Measurements from ENCODE around the gene JADE2. TPM values are rescaled to one million over a fixed set of nuclear protein-coding genes. Genes with fewer than 3 reads are reported as not detected.
"Not testable (repeated sequence)": the region's sequence is repeated elsewhere in the genome, so short reads cannot be mapped to it uniquely, and the experiment has no call there.

The JADE2 gene
- total RNA-seq, 2 donors from 2014 or later: 24.1 to 33.3 TPM

DNA sequence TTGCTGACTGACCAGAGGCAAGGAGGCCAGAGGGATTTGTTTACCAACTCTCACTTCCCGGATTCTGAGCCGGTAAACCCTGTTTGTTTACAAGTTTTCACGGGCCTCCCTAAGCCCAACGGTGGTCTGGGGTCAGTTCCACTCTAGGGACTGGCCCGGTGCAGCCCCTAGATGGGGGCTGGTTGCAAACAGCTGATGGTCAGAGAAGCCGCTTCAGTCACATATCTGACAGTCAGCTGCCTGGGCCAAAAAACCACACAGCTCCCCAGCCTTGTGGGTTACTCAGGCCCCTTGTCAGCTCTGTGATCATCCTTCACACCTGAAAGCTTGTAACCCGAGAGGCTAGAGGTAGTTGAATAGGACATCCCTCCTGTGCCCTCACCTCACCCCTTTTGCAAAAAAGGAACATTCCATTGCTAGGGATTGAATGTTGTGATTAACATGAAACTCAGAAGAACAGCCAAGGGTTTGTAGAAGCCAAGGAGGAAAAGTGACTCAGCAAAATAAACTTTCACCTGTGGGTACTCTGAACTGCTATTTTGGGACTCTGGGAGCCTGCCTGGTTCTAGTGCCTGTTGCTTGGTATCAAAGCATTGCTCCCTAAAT, 66.8 kb downstream of the JADE2 start:
- TF ChIP-seq, protein P1, sequence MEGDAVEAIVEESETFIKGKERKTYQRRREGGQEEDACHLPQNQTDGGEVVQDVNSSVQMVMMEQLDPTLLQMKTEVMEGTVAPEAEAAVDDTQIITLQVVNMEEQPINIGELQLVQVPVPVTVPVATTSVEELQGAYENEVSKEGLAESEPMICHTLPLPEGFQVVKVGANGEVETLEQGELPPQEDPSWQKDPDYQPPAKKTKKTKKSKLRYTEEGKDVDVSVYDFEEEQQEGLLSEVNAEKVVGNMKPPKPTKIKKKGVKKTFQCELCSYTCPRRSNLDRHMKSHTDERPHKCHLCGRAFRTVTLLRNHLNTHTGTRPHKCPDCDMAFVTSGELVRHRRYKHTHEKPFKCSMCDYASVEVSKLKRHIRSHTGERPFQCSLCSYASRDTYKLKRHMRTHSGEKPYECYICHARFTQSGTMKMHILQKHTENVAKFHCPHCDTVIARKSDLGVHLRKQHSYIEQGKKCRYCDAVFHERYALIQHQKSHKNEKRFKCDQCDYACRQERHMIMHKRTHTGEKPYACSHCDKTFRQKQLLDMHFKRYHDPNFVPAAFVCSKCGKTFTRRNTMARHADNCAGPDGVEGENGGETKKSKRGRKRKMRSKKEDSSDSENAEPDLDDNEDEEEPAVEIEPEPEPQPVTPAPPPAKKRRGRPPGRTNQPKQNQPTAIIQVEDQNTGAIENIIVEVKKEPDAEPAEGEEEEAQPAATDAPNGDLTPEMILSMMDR (IDR thresholded peaks at IDR 0.05): no peak
- no peak overlapping the region for H3K9ac ChIP-seq (ENCODE audit: low read depth in 2 of 2, low read length in 2 of 2)

DNA sequence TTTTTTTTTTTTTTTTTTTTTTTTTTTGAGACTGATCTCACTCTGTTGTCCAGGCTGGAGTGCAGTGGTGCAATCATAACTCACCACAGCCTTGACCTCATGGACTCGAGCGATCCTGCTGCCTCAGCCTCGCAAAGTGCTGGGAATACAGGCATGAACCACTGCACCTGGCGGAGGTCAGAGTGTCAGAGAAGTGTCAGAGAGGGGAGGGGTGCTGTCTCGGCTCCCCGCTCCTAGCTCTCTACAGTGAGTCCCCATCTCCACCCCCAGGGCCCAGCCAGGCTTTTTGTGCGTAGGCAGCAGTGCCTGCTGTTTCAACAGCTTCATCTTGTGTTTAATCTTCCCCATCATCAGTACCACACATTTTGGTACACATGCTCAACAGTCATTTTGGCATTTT, 68.9 kb downstream of the JADE2 start:
- no peaks in the 10 kb centered on the region for H3K9me3 ChIP-seq
- H3K27me3 ChIP-seq: no peaks in the 10 kb centered on the region
- no peak overlapping the region for H3K4me3 ChIP-seq
- no peaks in the 10 kb centered on the region for H3K4me1 ChIP-seq
- TF ChIP-seq, protein P1 (IDR thresholded peaks at IDR 0.05): no peak
- DNase-seq: no peak
- no peak overlapping the region for H3K9ac ChIP-seq (ENCODE audit: low read depth in 2 of 2, low read length in 2 of 2)
- no peaks in the 10 kb centered on the region for H3K36me3 ChIP-seq
- no peak overlapping the region for H3K27ac ChIP-seq
- intact Hi-C loops (cut with DNase I): no loop called here

More for the DNA sequence above, 66.8 kb downstream of the JADE2 start:
- no peaks in the 10 kb centered on the region for H3K9me3 ChIP-seq
- H3K27ac ChIP-seq: no peak overlapping the region
- intact Hi-C loops (cut with DNase I): no loop called here
- no peaks in the 10 kb centered on the region for H3K36me3 ChIP-seq
- H3K27me3 ChIP-seq: no peaks in the 10 kb centered on the region
- DNase-seq: no peak
- no peaks in the 10 kb centered on the region for H3K4me1 ChIP-seq
- H3K4me3 ChIP-seq: no peak overlapping the region

DNA sequence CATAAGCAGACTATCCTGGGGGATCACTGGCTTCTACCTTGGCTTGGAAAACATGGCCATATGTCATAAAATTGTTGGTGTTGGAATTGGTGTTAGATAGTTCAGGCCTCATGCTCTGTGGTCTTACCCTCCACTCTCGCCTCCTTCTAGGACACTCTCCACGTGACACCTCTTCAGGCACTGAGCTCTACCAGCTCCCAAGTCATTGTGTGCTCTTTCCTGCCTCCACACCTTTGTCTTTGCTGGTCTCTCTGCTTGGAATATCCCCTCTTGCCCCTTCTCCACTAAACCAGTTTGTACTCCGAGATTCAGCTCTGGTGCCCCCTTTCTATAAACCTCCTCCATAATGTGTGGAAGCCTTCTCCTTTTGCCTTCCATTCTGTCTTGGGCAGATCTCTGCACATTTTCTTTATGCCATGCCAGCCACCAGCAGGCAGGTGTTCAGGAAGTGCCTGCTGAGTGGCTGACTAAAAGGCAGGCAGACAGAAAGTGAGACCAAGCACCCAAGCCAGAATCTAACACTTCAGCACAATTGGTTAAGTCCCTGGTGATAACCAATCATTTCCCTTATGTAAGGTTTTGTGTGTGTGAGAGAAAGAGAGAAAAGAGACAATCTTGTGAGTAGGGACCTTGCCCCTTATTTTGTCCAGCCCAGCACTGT, 69.5 kb downstream of the JADE2 start:
- Histone ChIP-seq H3K4me3 (no peak overlapping the region), H3K9ac (ENCODE audit: low read depth in 2 of 2, low read length in 2 of 2) (no peak overlapping the region), H3K4me1 (no peaks in the 10 kb centered on the region), H3K27ac (no peak overlapping the region), H3K27me3 (no peaks in the 10 kb centered on the region), H3K9me3 (no peaks in the 10 kb centered on the region), H3K36me3 (no peaks in the 10 kb centered on the region)
- intact Hi-C loops (cut with DNase I): no loop called here
- peak; percentile 6 for DNase-seq
- TF ChIP-seq, protein P1 (IDR thresholded peaks at IDR 0.05): no peak

DNA sequence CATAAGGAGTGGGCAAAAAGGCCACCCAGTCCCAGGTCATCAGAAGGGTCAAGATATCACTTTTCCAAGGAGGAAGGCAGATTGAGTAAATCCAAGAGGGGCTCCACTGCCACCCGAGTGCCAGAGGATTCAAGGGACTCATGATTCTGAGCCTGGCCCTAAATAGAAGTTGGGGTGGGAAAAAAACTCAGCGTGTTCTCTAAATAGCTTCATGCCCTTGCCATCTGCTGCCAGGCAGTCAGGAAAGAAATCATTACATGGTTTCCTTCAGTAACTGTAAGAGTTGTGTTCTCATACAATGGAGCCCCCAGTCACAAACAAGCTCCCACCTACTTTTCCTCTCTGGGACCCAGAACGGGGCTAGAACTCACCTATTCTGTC, 70.0 kb downstream of the JADE2 start:
- Histone ChIP-seq H3K9ac (ENCODE audit: low read depth in 2 of 2, low read length in 2 of 2) (no peak overlapping the region), H3K27ac (no peak overlapping the region), H3K27me3 (no peaks in the 10 kb centered on the region), H3K4me3 (no peak overlapping the region), H3K9me3 (no peaks in the 10 kb centered on the region), H3K4me1 (no peaks in the 10 kb centered on the region), H3K36me3 (no peaks in the 10 kb centered on the region)
- peak; percentile 0 for DNase-seq
- TF ChIP-seq, protein P1 (IDR thresholded peaks at IDR 0.05): no peak
- intact Hi-C loops (cut with DNase I): no loop called here

DNA sequence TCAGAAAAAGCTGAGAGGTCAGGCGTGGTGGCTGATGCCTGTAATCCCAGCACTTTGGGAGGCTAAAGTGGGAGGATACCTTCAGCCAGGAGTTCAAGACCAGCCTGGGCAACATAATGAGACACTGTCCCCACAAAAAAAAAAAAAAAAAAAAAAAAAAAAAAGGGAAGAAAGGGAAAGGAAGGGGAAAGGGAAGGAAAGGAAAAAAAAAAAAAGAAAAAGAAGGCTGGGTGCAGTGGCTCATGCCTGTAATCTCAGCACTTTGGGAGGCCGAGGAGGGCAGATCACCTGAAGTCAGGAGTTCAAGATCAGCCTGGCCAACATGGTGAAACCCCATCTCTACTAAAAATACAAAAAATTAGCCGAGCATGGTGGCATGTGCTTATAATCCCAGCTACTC, 74.3 kb downstream of the JADE2 start:
- intact Hi-C loops (cut with DNase I); H3K4me3 ChIP-seq; H3K27me3 ChIP-seq; H3K4me1 ChIP-seq; H3K9me3 ChIP-seq; H3K36me3 ChIP-seq; H3K9ac ChIP-seq (ENCODE audit: low read depth in 2 of 2, low read length in 2 of 2); H3K27ac ChIP-seq: not testable (repeated sequence)
- peak; percentile 2 for DNase-seq

DNA sequence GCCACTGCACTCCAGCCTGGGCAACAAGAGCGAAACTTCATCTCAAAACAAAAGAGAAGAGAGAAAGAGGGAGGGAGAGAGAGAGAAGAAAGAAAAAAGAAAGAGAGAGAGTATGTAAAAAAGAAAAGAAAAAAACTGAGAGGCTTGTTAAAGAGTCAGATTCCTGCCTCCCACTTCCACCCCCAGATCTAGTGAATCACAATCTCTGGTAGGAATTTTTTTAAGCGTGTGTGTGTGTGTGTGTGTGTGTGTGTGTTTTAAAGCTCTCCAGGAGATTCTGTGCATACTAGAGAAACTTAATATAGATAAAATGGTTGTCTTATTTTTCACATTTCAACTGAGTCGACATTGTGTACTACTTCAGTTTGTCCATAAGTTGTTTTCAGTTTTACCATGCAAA, 75.1 kb downstream of the JADE2 start:
- Histone ChIP-seq H3K4me1 (no peaks in the 10 kb centered on the region), H3K9ac (ENCODE audit: low read depth in 2 of 2, low read length in 2 of 2) (no peak overlapping the region), H3K27me3 (no peaks in the 10 kb centered on the region), H3K27ac (no peak overlapping the region), H3K9me3 (no peaks in the 10 kb centered on the region), H3K4me3 (no peak overlapping the region), H3K36me3 (no peaks in the 10 kb centered on the region)
- TF ChIP-seq, protein P1 (IDR thresholded peaks at IDR 0.05): no peak
- DNase-seq: no peak
- intact Hi-C loops (cut with DNase I): no loop called here
